SH-SY5Y (cell line): Measurements from ENCODE around the gene MRPL53.

ENCODE experiments used
- GATA2 ChIP-seq: IDR thresholded peaks from 2 replicates; pipeline ENCODE4 v1.6.1; 2011; ENCODE audit warnings: mild to moderate bottlenecking, low read depth, low read length
- GATA3 ChIP-seq: IDR thresholded peaks from 2 replicates; pipeline ENCODE4 v1.6.1; 2011; ENCODE audit warnings: low read depth, mild to moderate bottlenecking, low read length, moderate library complexity

Gene MRPL53

GRCh38 chr2:74448771-74449170, 23.7 kb downstream of the MRPL53 start:
- TF ChIP-seq GATA2 = no peak
- TF ChIP-seq GATA3 = no peak

GRCh38 chr2:74447230-74447999, 25.1 kb downstream of the MRPL53 start:
- TF ChIP-seq GATA3 = no peak
- TF ChIP-seq GATA2 = no peak

GRCh38 chr2:74444498-74445318, 27.8 kb downstream of the MRPL53 start:
- TF ChIP-seq GATA2 (no peak), GATA3 (no peak)

GRCh38 chr2:74441690-74442482, 30.6 kb downstream of the MRPL53 start, which contains the start of gene RTKN:
Gene RTKN, minus strand, starts transcription at chr2:74441937. Its CDS starts 121 bp downstream, at chr2:74441816.
- TF ChIP-seq GATA3 (no peak), GATA2 (no peak)

- no peak for TF ChIP-seq GATA3
- TF ChIP-seq GATA2 = no peak
Measured at GRCh38 chr2:74441170-74441689, 31.2 kb downstream of the MRPL53 start.

- TF ChIP-seq GATA3 (no peak), GATA2 (no peak)
Measured at GRCh38 chr2:74440378-74441169, 31.9 kb downstream of the MRPL53 start.

- TF ChIP-seq GATA3 (no peak), GATA2 (no peak)
Measured at GRCh38 chr2:74439803-74440377, 32.6 kb downstream of the MRPL53 start.

GRCh38 chr2:74439373-74439772, 33.1 kb downstream of the MRPL53 start:
- TF ChIP-seq GATA2 (no peak), GATA3 (no peak)

GRCh38 chr2:74438248-74438647, 34.2 kb downstream of the MRPL53 start:
- no peak for TF ChIP-seq GATA2
- TF ChIP-seq GATA3 = no peak

GRCh38 chr2:74436848-74437695, 35.4 kb downstream of the MRPL53 start:
- no peak for TF ChIP-seq GATA2
- TF ChIP-seq GATA3 = no peak

- TF ChIP-seq GATA2 (no peak), GATA3 (no peak)
Measured at GRCh38 chr2:74436111-74436805, 36.2 kb downstream of the MRPL53 start.
